Ovary (tissue), 9 donors: ENCODE results near the gene TRRAP. TPM values are rescaled to one million over a fixed set of nuclear protein-coding genes. Genes with fewer than 3 reads are reported as not detected.
A peak's percentile ranks its signal among the peaks of the same experiment; 100 is the strongest.

Experiments
- DNase-seq, 5 donors: peaks; one replicate each; pipeline ENCODE4 v3.0.0-alpha.2; 2019 to 2020
- H3K27ac ChIP-seq, 2 donors: fragments of 200-600 bp; one replicate each; pipeline versions ENCODE4 v1.5.1 to v1.8.0; 2019 to 2022
- H3K27me3 ChIP-seq: fragments of 200-600 bp; one replicate; pipeline ENCODE4 v1.8.0; 2022
- H3K36me3 ChIP-seq: fragments of 200-600 bp; sonication (generic); one replicate; pipeline ENCODE4 v1.5.1; 2019
- H3K4me1 ChIP-seq: one replicate; pipeline ENCODE4 v1.8.1; 2013; ENCODE audit warnings: mild to moderate bottlenecking, moderate library complexity; ENCODE audit not compliant: insufficient read depth
- H3K4me3 ChIP-seq: fragments of 200-600 bp; sonication (generic); one replicate; pipeline ENCODE4 v1.5.1; 2017
- H3K9me3 ChIP-seq, 2 donors: fragments of 200-600 bp in 1 of 2; sonication (generic) in 1 of 2; one replicate each; pipeline versions ENCODE4 v1.5.1 to v1.8.1; 2013 to 2019; ENCODE audit warnings: mild to moderate bottlenecking in 1 of 2, moderate library complexity in 1 of 2
- EP300 ChIP-seq: sonication (generic); formaldehyde crosslinking; IDR thresholded peaks from one replicate; pipeline ENCODE4 v1.6.1; 2017; ENCODE audit warnings: antibody characterized with exemption
- POLR2A ChIP-seq: fragments of 450-650 bp; IDR thresholded peaks from one replicate; pipeline ENCODE4 v1.6.1; 2017; ENCODE audit warnings: antibody characterized with exemption, mild to moderate bottlenecking, moderate library complexity
- WGBS, 3 donors: extraction: QIAGEN DNeasy Blood & Tissue Kit in 1 of 3; methylation state at CpG; one replicate each; pipeline versions ENCODE4 v1.1.5 to v1.1.7; 2013 to 2017; 5-methylcytosine and 5-hydroxymethylcytosine counted together
- intact Hi-C, 4 donors: fragments of 100-400 bp; cut with DNase I; formaldehyde crosslinking; loops; one replicate each; pipeline versions ENCODE4 v1.11.0 to v1.15.1; 2022 to 2023
- polyA plus RNA-seq, 2 donors: library from polyadenylated mRNA; stranded (reverse); fragments of 200-250 nt in 1 of 2; fragments of 350-450 nt in 1 of 2; fragmentation: Illumina TruSeq in 1 of 2; extraction: RNeasy Lipid Tissue Mini Kit (QIAGEN cat#74804) in 1 of 2; gene quantifications; one replicate each; pipeline ENCODE4 v1.2.3, GENCODE V29; 2013 to 2014
- total RNA-seq, 7 donors: library from RNA; depleted of rRNA in 2 of 7; stranded (reverse); fragments of >200 nt in 2 of 7; fragmentation: NEBNext Ultra II Directional in 3 of 7; extraction: Animal tissue kit (Norgen Biotek cat#: 25700) in 3 of 7; gene quantifications; one replicate each; pipeline versions ENCODE4 v1.1.0 to v1.2.4, GENCODE V29; 2016 to 2023
- TF ChIP-seq, protein P1 (sequence below), 3 donors: fragments of 450-650 bp in 2 of 3; fragments of 200-600 bp in 1 of 3; IDR thresholded peaks; one replicate each; pipeline versions ENCODE4 v1.5.1 to v1.8.0; 2016 to 2022; ENCODE audit warnings: antibody characterized with exemption in 3 of 3, mild to moderate bottlenecking in 1 of 3
- donor health status: DM: no; HTN: no; CAD: no; lungs with moderate emphysema.
- donor health status: DM: no; HTN: no; CAD: no.
- donor health status: Bipolar disorder and iron deficiency.
- donor health status: DM: yes; HTN: yes; CAD: no.
- donor health status: DM: no; HTN: no; CAD: no.
- donor health status: DM: yes; HTN: yes; CAD: no.

Gene TRRAP
- total and polyA plus RNA-seq, 9 donors: 15.9 to 47.9 (median 36.6) TPM

DNA sequence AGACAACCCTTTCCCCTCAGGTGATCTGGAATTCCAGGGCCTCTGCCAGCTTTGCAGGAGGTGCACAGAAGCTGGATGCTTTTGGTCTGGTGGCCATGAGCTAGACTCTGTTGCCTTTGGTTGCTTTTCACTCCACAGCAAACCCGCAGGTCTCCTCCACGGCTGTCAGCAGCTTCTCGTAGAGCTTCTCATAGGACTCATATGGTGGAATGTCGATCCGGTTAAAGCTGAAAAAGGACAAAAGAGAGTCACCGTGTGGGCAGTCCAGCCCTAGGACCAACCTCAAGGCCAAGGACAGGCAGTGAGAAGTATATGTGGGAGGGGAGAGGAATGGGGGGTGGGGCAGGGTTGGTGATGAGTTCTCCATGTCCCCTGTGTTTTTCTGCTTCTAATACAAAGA lies 152.1 kb downstream of the TRRAP start:
- no peaks in the 10 kb centered on the region for H3K36me3 ChIP-seq
- H3K27me3 ChIP-seq: no peaks in the 10 kb centered on the region
- 87 to 93% (median 91%) methylated on average over 6 of the region's 6 CpGs for WGBS, 3 donors
- H3K27ac ChIP-seq: no peak overlapping the region
- intact Hi-C loops: loop anchor here in 1 of 4 donors (2.0 kb wide), 1 partner anchor 76 kb away; no protein-coding TSS in a partner anchor
- peaks cover 0 to 5% of the 10 kb centered on the region in 2 donors for H3K9me3 ChIP-seq
- peak in 1 of 5 donors; percentile 19 for DNase-seq
- TF ChIP-seq, protein P1, sequence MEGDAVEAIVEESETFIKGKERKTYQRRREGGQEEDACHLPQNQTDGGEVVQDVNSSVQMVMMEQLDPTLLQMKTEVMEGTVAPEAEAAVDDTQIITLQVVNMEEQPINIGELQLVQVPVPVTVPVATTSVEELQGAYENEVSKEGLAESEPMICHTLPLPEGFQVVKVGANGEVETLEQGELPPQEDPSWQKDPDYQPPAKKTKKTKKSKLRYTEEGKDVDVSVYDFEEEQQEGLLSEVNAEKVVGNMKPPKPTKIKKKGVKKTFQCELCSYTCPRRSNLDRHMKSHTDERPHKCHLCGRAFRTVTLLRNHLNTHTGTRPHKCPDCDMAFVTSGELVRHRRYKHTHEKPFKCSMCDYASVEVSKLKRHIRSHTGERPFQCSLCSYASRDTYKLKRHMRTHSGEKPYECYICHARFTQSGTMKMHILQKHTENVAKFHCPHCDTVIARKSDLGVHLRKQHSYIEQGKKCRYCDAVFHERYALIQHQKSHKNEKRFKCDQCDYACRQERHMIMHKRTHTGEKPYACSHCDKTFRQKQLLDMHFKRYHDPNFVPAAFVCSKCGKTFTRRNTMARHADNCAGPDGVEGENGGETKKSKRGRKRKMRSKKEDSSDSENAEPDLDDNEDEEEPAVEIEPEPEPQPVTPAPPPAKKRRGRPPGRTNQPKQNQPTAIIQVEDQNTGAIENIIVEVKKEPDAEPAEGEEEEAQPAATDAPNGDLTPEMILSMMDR (IDR thresholded peaks at IDR 0.05): no peak
- TF ChIP-seq POLR2A (no peak), EP300 (no peak)
- no peaks in the 10 kb centered on the region for H3K4me1 ChIP-seq
- no peak overlapping the region for H3K4me3 ChIP-seq

GRCh38 chr7:99030951-99031350 lies 152.6 kb downstream of the TRRAP start:
- WGBS, 3 donors: 65 to 73% (median 70%) methylated on average over 5 of the region's 5 CpGs
- peak in 1 of 5 donors; percentile 19 for DNase-seq
- Histone ChIP-seq H3K36me3 (no peaks in the 10 kb centered on the region), H3K9me3 (peaks cover 0 to 5% of the 10 kb centered on the region in 2 donors), H3K27ac (no peak overlapping the region), H3K27me3 (no peaks in the 10 kb centered on the region), H3K4me1 (no peaks in the 10 kb centered on the region), H3K4me3 (no peak overlapping the region)
- intact Hi-C loops: loop anchor here in 1 of 4 donors (2.0 kb wide), 1 partner anchor 76 kb away; no protein-coding TSS in a partner anchor
- TF ChIP-seq, protein P1 (IDR thresholded peaks at IDR 0.05): no peak
- TF ChIP-seq POLR2A (no peak), EP300 (no peak)

DNA sequence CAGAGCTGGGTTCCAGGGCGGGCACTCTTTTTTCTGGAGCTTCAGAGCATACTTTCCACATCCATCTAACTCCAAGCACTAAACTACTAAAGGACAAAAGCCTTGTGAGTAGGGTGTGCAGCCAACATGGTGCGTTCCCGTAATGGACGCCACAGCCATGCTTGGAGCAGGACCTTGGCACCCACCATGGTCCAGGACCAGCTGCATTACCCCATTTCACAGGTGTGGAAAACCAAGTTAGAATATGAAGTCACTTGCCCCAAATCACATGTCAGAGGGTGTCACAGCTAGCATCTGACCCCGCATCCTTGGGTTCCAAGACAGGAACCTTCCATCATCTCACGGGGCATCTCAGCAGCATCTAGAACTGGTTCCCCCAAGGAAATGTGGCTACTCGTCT lies 153.2 kb downstream of the TRRAP start:
- peaks cover 0 to 5% of the 10 kb centered on the region in 2 donors for H3K9me3 ChIP-seq
- H3K4me1 ChIP-seq: no peaks in the 10 kb centered on the region
- H3K4me3 ChIP-seq: no peak overlapping the region
- no peaks in the 10 kb centered on the region for H3K27me3 ChIP-seq
- TF ChIP-seq, protein P1 (IDR thresholded peaks at IDR 0.05): no peak
- TF ChIP-seq POLR2A: no peak
- no peak for TF ChIP-seq EP300
- H3K27ac ChIP-seq: no peak overlapping the region
- 89 to 92% (median 92%) methylated on average over 7 of the region's 7 CpGs for WGBS, 3 donors
- intact Hi-C loops: loop anchor here in 1 of 4 donors (2.0 kb wide), 1 partner anchor 75 kb away; no protein-coding TSS in a partner anchor
- DNase-seq: peak in 1 of 5 donors; percentile 26
- H3K36me3 ChIP-seq: no peaks in the 10 kb centered on the region

- intact Hi-C loops: no loop called here
- 78 to 91% (median 83%) methylated on average over 15 of the region's 15 CpGs for WGBS, 3 donors
Measured at GRCh38 chr7:99032928-99033327, 154.6 kb downstream of the TRRAP start.

More at GRCh38 chr7:99032928-99033327, 154.6 kb downstream of the TRRAP start:
- H3K9me3 ChIP-seq: peaks cover 0 to 5% of the 10 kb centered on the region in 2 donors
- DNase-seq: no peak
- H3K27me3 ChIP-seq: no peaks in the 10 kb centered on the region
- no peaks in the 10 kb centered on the region for H3K36me3 ChIP-seq
- no peaks in the 10 kb centered on the region for H3K4me1 ChIP-seq
- H3K4me3 ChIP-seq: no peak overlapping the region
- no peak overlapping the region for H3K27ac ChIP-seq
- TF ChIP-seq EP300 (no peak), POLR2A (no peak)
- TF ChIP-seq, protein P1 (IDR thresholded peaks at IDR 0.05): no peak
